IMR-90 (cell line): ENCODE results near the gene CLCN4. TPM values are rescaled to one million over a fixed set of nuclear protein-coding genes. Genes with fewer than 3 reads are reported as not detected.
A peak's percentile ranks its signal among the peaks of the same experiment; 100 is the strongest.

ENCODE experiments used
- ATAC-seq: fragments of 200-7000 bp; cut with Tn5 transposase; 2 replicates; pipeline ENCODE4 v1.9.1; 2020; ENCODE audit warnings: low read depth, mild to moderate bottlenecking, moderate library complexity
- BruUV-seq: library from RNA; stranded (reverse); fragments of 400-500 nt; replicated peaks from 2 replicates; lab custom pipeline; 2021; lab: Mats Ljungman, UMichigan
- CTCF ChIA-PET: fragments of 300-600 bp; formaldehyde crosslinking; extraction: SDS; loops from one replicate; lab custom pipeline; 2021; ENCODE audit warnings: antibody characterized with exemption; lab: Yijun Ruan, JAX
- POLR2A ChIA-PET: fragments of 300-600 bp; sonication (Branson Sonifier 250); formaldehyde crosslinking; loops from one replicate; lab custom pipeline; 2022; ENCODE audit warnings: antibody characterized with exemption; ENCODE audit not compliant: unreplicated experiment; lab: Charles Lee
- DNase-seq: peaks from one replicate; pipeline ENCODE4 v3.0.0; 2013
- H2AFZ ChIP-seq: replicated peaks from 2 replicates; pipeline ENCODE3; 2013; ENCODE audit warnings: low read length, mild to moderate bottlenecking; ENCODE audit not compliant: poor library complexity
- H2AK5ac ChIP-seq: 2 replicates; pipeline ENCODE4 v1.6.1; 2013; ENCODE audit warnings: low read depth, low read length, inconsistent platforms
- H2AK9ac ChIP-seq: replicated peaks from 2 replicates; pipeline ENCODE3; 2013; ENCODE audit warnings: mild to moderate bottlenecking, low read depth, low read length, moderate library complexity; ENCODE audit not compliant: poor library complexity
- H2BK120ac ChIP-seq: 2 replicates; pipeline ENCODE4 v1.6.1; 2013; ENCODE audit warnings: low read depth, low read length, inconsistent platforms
- H2BK15ac ChIP-seq: 3 replicates; pipeline ENCODE4 v1.6.1; 2013; ENCODE audit warnings: low read depth, low read length, inconsistent platforms
- H2BK20ac ChIP-seq: 2 replicates; pipeline ENCODE4 v1.6.1; 2013; ENCODE audit warnings: low read depth, mild to moderate bottlenecking, inconsistent platforms, low read length, moderate library complexity
- H2BK5ac ChIP-seq: 2 replicates; pipeline ENCODE4 v1.6.1; 2013; ENCODE audit warnings: mild to moderate bottlenecking, low read depth, low read length, inconsistent platforms; ENCODE audit not compliant: poor library complexity, severe bottlenecking
- H3K14ac ChIP-seq: replicated peaks from 2 replicates; pipeline ENCODE4 v1.6.1; 2013; ENCODE audit warnings: low read depth, low read length, inconsistent platforms
- H3K18ac ChIP-seq: 2 replicates; pipeline ENCODE4 v1.6.1; 2013; ENCODE audit warnings: low read depth, low read length, control low read depth
- H3K23ac ChIP-seq: 2 replicates; pipeline ENCODE4 v1.6.1; 2013; ENCODE audit warnings: low read depth, low read length, inconsistent platforms
- H3K27ac ChIP-seq: 2 replicates; pipeline ENCODE4 v1.5.1; 2013; ENCODE audit warnings: mild to moderate bottlenecking, control low read depth, low read length; ENCODE audit not compliant: insufficient read depth
- H3K27me3 ChIP-seq: 2 replicates; pipeline ENCODE4 v1.6.1; 2013; ENCODE audit warnings: low read length; ENCODE audit not compliant: control insufficient read depth, insufficient read depth
- H3K36me3 ChIP-seq: 2 replicates; pipeline ENCODE4 v1.6.1; 2013; ENCODE audit warnings: low read length, mixed read lengths; ENCODE audit not compliant: control insufficient read depth, insufficient read depth
- H3K4ac ChIP-seq: 2 replicates; pipeline ENCODE4 v1.6.1; 2013; ENCODE audit warnings: low read depth, low read length, inconsistent platforms
- H3K4me1 ChIP-seq: 2 replicates; pipeline ENCODE4 v1.6.1; 2013; ENCODE audit warnings: low read length, mixed read lengths; ENCODE audit not compliant: control insufficient read depth, insufficient read depth
- H3K4me2 ChIP-seq: 2 replicates; pipeline ENCODE4 v1.6.1; 2013; ENCODE audit warnings: low read depth, mild to moderate bottlenecking, control low read depth, low read length, moderate library complexity
- H3K4me3 ChIP-seq: 2 replicates; pipeline ENCODE4 v1.5.1; 2013; ENCODE audit warnings: low read depth, mild to moderate bottlenecking, control low read depth, low read length, moderate library complexity; ENCODE audit not compliant: insufficient read depth
- H3K56ac ChIP-seq: 2 replicates; pipeline ENCODE4 v1.6.1; 2013; ENCODE audit warnings: low read length, inconsistent platforms; ENCODE audit not compliant: insufficient read depth; ENCODE audit errors: extremely low read depth
- H3K79me1 ChIP-seq, 2 experiments: 2 replicates each; pipeline ENCODE4 v1.6.1; 2013; ENCODE audit warnings: low read length in 2 of 2, inconsistent platforms in 1 of 2, low read depth in 1 of 2
- H3K9ac ChIP-seq: 2 replicates; pipeline ENCODE4 v1.6.1; 2013; ENCODE audit warnings: low read depth, low read length, control low read depth
- H3K9me1 ChIP-seq: 2 replicates; pipeline ENCODE4 v1.6.1; 2013; ENCODE audit warnings: low read length, inconsistent platforms; ENCODE audit not compliant: insufficient read depth
- H3K9me3 ChIP-seq: 2 replicates; pipeline ENCODE4 v1.6.1; 2013; ENCODE audit warnings: low read length; ENCODE audit not compliant: control insufficient read depth, insufficient read depth
- H4K20me1 ChIP-seq: 2 replicates; pipeline ENCODE4 v1.6.1; 2013; ENCODE audit warnings: low read length, inconsistent platforms; ENCODE audit not compliant: insufficient read depth
- H4K5ac ChIP-seq: 2 replicates; pipeline ENCODE4 v1.6.1; 2013; ENCODE audit warnings: mild to moderate bottlenecking, low read depth, low read length, control low read depth
- H4K8ac ChIP-seq, 2 experiments: 2 replicates each; pipeline ENCODE4 v1.6.1; 2013; ENCODE audit warnings: low read depth in 2 of 2, low read length in 2 of 2, control low read depth in 1 of 2, inconsistent platforms in 1 of 2
- H4K91ac ChIP-seq: 2 replicates; pipeline ENCODE4 v1.6.1; 2013; ENCODE audit warnings: low read depth, low read length, inconsistent platforms; ENCODE audit not compliant: insufficient read depth
- POLR2A ChIP-seq: IDR thresholded peaks from 2 replicates; pipeline ENCODE4 v1.6.1; 2012; ENCODE audit warnings: mild to moderate bottlenecking, low read depth, low read length
- RAD21 ChIP-seq: IDR thresholded peaks from 2 replicates; pipeline ENCODE4 v1.6.1; 2012; ENCODE audit warnings: low read length, improper control_type of control experiment
- WGBS, 2 experiments: methylation state at CpG; one replicate each; pipeline versions ENCODE4 v1.1.5 to v1.1.7; 2013; ENCODE audit warnings: missing lambda C conversion rate in 2 of 2; ENCODE audit not compliant: insufficient read length in 1 of 2; ENCODE audit errors: extremely low coverage in 2 of 2; 5-methylcytosine and 5-hydroxymethylcytosine counted together
- dilution Hi-C: fragments of 300-500 bp; cut with HindIII; formaldehyde crosslinking; loops from one replicate; pipeline ENCODE4 v1.14.3; 2018; ENCODE audit warnings: low sequenced_read_pairs; ENCODE audit not compliant: unreplicated experiment
- in situ Hi-C: fragments of 300-500 bp; cut with MboI; formaldehyde crosslinking; loops from 3 replicates; pipeline ENCODE4 v1.14.3; 2019; ENCODE audit warnings: low sequenced_read_pairs, inconsistent platforms, mixed read lengths
- intact Hi-C: fragments of 100-400 bp; cut with micrococcal nuclease; formaldehyde crosslinking; loops from 2 replicates; pipeline ENCODE4 v1.10.0; 2022
- polyA plus RNA-seq, 3 experiments: library from polyadenylated mRNA; depleted of rRNA; stranded (reverse); fragments of >200 nt; gene quantifications; 2 replicates each; pipeline ENCODE4 v1.2.3, GENCODE V29; 2012; ENCODE audit warnings: low replicate concordance in 1 of 3
- total RNA-seq: library from RNA; depleted of rRNA; stranded (reverse); fragments of >200 nt; gene quantifications from 2 replicates; pipeline ENCODE4 v1.2.3, GENCODE V29; 2012

Gene CLCN4
- total and polyA plus RNA-seq, 2 of the 4 experiments (the other 2 are of a cell fraction): 2.2 to 4.5 TPM

DNA sequence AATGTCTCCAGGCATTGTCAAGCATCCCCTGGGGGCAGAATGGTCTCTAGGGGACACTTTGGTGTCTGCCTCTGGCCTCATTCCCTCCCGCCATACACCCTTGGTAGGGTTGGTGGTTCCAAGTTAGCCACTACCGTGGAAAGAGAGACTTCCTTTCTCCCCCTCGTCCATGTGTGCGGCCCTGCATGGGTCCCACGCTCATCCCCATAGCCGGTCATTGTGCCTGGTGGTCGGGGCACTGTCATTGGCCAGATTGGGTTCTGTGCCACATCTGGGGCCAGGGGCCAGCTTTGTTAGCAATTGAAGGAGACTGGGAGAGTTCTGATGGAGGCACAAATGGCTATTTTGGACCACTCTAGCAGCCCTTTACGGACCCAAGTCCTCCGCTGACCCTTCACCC, 17.3 kb downstream of the CLCN4 start:
- H2AK5ac ChIP-seq: peak overlapping the region; percentile 43; the same call in 1 of the 2 replicates
- in situ Hi-C loops: no loop called here
- H3K4me1 ChIP-seq: peaks cover 17% of the 10 kb centered on the region
- H3K23ac ChIP-seq: no peak overlapping the region
- H4K8ac ChIP-seq: peak overlapping the region in 1 of 2 experiments; percentile 8; a peak in 2 of 4 replicates
- whole genome bisulfite sequencing, 2 experiments: no CpG with 5 or more reads among the region's 9 CpGs
- H3K36me3 ChIP-seq: no peaks in the 10 kb centered on the region
- no peak for ATAC-seq
- no peak overlapping the region for H4K5ac ChIP-seq
- H2AK9ac ChIP-seq: no peak overlapping the region
- intact Hi-C loops: no loop called here
- H3K79me1 ChIP-seq: 0 out of 4 replicates have a peak, but pooled peaks cover 0 to 5% of the 10 kb centered on the region in 2 experiments
- no peak overlapping the region for H3K56ac ChIP-seq
- peak overlapping the region; percentile 39; the same call in 1 of the 2 replicates for H4K91ac ChIP-seq
- peak overlapping the region; percentile 81 for H2BK20ac ChIP-seq
- peaks cover 5% of the 10 kb centered on the region; the same call in 1 of the 2 replicates for H4K20me1 ChIP-seq
- H2AFZ ChIP-seq: no peak overlapping the region
- POLR2A ChIA-PET: no interaction called here
- H3K4ac ChIP-seq: peak overlapping the region; percentile 85
- no peaks in the 10 kb centered on the region for H3K27me3 ChIP-seq
- no peaks in the 10 kb centered on the region for H3K9me3 ChIP-seq
- H3K14ac ChIP-seq: 0 out of 2 replicates have a peak overlapping the region, but pooled peaks have one; percentile 6
- CTCF ChIA-PET: no interaction called here
- TF ChIP-seq RAD21 (no peak), POLR2A (no peak)
- peaks cover 2% of the 10 kb centered on the region; the same call in 1 of the 2 replicates for H3K9me1 ChIP-seq
- no peak overlapping the region for H2BK5ac ChIP-seq
- no peak overlapping the region; the same call in 1 of the 3 replicates for H2BK15ac ChIP-seq
- no peak overlapping the region for H3K4me3 ChIP-seq
- no peak overlapping the region for H3K9ac ChIP-seq
- no peak overlapping the region for H3K4me2 ChIP-seq
- H3K27ac ChIP-seq: no peak overlapping the region
- dilution Hi-C loops: no loop called here
- H2BK120ac ChIP-seq: peak overlapping the region; percentile 61
- H3K18ac ChIP-seq: 0 out of 2 replicates have a peak overlapping the region, but pooled peaks have one; percentile 8
- no peak for DNase-seq
- no TSS peak for BruUV-seq
